Activated CD4-positive, CD25-positive, alpha-beta regulatory T cell treated with anti-CD3 and anti-CD28 coated beads, Interleukin-2, amount 50 U/mL, for 24 hours (primary cell): ENCODE data around the gene SLC8A3.

ENCODE experiments used
- ATAC-seq, 2 donors: fragments of 150-1000 bp; cut with Tn5 transposase; one replicate each; pipeline ENCODE4 v1.10.0; 2021; ENCODE audit warnings: mild to moderate bottlenecking in 1 of 2, moderate library complexity in 1 of 2

Gene SLC8A3

GRCh38 chr14:70116278-70116677 is 72.5 kb downstream of the SLC8A3 start:
- no peak for ATAC-seq

- ATAC-seq: no peak
These were observed 74.1 kb downstream of the SLC8A3 start for GRCh38 chr14:70114621-70115156.

- no peak for ATAC-seq
These were observed 75.5 kb downstream of the SLC8A3 start for GRCh38 chr14:70113211-70113610.

- ATAC-seq: no peak
These were observed 80.3 kb downstream of the SLC8A3 start for GRCh38 chr14:70108419-70108818.

- ATAC-seq: no peak
These were observed 81.4 kb downstream of the SLC8A3 start for GRCh38 chr14:70107309-70107708.

GRCh38 chr14:70100071-70100470 is 88.7 kb downstream of the SLC8A3 start:
- no peak for ATAC-seq

- ATAC-seq: no peak
These were observed 90.4 kb downstream of the SLC8A3 start for GRCh38 chr14:70098250-70098809.

GRCh38 chr14:70097576-70098249 is 91.0 kb downstream of the SLC8A3 start:
- no peak for ATAC-seq

- ATAC-seq: no peak
These were observed 91.9 kb downstream of the SLC8A3 start for GRCh38 chr14:70096866-70097265.

GRCh38 chr14:70094631-70095030 is 94.1 kb downstream of the SLC8A3 start:
- ATAC-seq: no peak

- no peak for ATAC-seq
These were observed 94.6 kb downstream of the SLC8A3 start for GRCh38 chr14:70094106-70094505.

- ATAC-seq: no peak
These were observed 95.6 kb downstream of the SLC8A3 start for GRCh38 chr14:70093156-70093555.

- ATAC-seq: no peak
These were observed 101.4 kb downstream of the SLC8A3 start for GRCh38 chr14:70087380-70087697.

- no peak for ATAC-seq
These were observed 101.9 kb downstream of the SLC8A3 start for GRCh38 chr14:70086685-70087379.

GRCh38 chr14:70084226-70084625 is 104.5 kb downstream of the SLC8A3 start:
- ATAC-seq: no peak

- ATAC-seq: no peak
These were observed 106.4 kb downstream of the SLC8A3 start for GRCh38 chr14:70082394-70082793.

GRCh38 chr14:70080076-70080475 is 108.7 kb downstream of the SLC8A3 start:
- no peak for ATAC-seq

GRCh38 chr14:70078329-70078728 is 110.4 kb downstream of the SLC8A3 start:
- ATAC-seq: no peak

- ATAC-seq: no peak
These were observed 111.0 kb downstream of the SLC8A3 start for GRCh38 chr14:70077720-70078119.

GRCh38 chr14:70077005-70077404 is 111.7 kb downstream of the SLC8A3 start:
- ATAC-seq: no peak

GRCh38 chr14:70073924-70074566 is 114.7 kb downstream of the SLC8A3 start:
- ATAC-seq: peak in 1 of 2 donors; percentile 43

- no peak for ATAC-seq
These were observed 119.6 kb downstream of the SLC8A3 start for GRCh38 chr14:70069186-70069585.

- no peak for ATAC-seq
These were observed 120.9 kb downstream of the SLC8A3 start for GRCh38 chr14:70067810-70068209.
